GM21528 (cell line): ENCODE data around the gene PRR15L.
"Not testable (repeated sequence)": the region's sequence is repeated elsewhere in the genome, so short reads cannot be mapped to it uniquely, and the experiment has no call there.

Source experiments
- ATAC-seq: cut with Tn5 transposase; IDR thresholded peaks from one replicate; pipeline ENCODE4 v1.9.1; 2021; ENCODE audit warnings: mild to moderate bottlenecking, moderate library complexity; ENCODE audit not compliant: unreplicated experiment, low FRiP score

PRR15L gene

DNA sequence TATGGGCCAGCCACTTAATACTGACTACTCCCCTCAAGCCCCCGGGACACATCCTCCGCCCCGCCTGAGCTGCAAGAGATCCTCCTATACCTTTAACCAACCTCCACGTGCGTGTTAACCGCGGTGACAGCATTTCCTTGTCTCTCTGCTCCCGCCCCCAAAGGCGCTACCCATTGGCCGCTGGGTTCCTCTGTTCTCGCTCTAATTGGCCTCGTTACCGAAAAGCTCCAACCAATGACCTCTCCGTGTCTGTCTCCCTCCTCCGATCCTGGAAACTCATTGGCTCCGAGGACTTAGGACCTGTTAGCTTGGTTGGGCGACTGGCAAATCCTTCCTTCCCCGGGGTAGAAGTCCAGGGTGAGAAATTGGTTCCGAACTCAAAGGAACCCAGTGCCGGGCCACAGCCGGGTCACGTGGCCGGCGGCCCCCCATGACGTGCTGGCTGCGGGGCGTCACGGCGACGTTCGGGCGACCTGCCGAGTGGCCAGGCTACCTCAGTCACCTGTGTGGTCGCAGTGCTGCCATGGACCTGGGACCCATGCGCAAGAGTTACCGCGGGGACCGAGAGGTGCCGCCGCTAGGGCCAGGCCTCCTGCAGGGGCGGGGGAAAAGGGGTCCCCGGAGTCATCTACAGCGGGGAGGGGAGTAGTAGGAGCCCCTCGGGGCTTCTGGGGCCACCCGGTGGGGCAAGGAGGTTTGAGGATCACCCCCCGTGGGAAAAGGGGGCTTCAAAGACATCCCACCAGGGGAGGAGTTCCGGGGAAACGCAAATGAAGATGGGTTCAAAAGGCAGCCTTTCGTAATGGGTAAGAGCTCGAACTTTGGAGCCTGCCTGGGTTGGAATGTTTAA is 16.2 kb downstream of the PRR15L start, which contains the start of gene PNPO:
Gene PNPO (plus strand): TSS at position 326 of the 850 bp plus-strand sequence. CDS start 105 bp downstream, at position 431.
- ATAC-seq = peak; percentile 82

DNA sequence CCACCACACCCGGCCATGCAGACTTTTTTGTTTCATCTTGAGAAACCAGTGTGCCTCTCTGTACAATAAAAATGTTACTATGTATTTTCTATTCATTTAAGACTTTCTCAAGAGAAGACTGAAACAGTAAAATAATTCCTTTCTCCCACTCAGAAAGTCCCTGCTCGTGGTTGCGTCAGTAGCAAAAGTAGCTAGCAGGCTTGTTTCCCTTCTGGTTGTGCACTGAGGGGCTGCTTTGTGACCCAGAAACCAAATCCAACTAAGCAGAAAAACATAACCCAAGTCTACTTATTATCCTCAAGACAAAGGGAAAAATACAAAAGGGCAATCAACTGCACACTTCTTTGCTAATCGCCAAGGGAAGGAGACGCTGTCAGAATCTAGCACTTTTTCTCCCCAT is 19.7 kb downstream of the PRR15L start:
- no peak for ATAC-seq

GRCh38 chr17:47935961-47936360 is 21.7 kb downstream of the PRR15L start:
- ATAC-seq = no peak

- ATAC-seq = not testable (repeated sequence)
Measured at GRCh38 chr17:47935468-47935867, 22.2 kb downstream of the PRR15L start.

- ATAC-seq = no peak
Measured at GRCh38 chr17:47934856-47935255, 22.8 kb downstream of the PRR15L start.

DNA sequence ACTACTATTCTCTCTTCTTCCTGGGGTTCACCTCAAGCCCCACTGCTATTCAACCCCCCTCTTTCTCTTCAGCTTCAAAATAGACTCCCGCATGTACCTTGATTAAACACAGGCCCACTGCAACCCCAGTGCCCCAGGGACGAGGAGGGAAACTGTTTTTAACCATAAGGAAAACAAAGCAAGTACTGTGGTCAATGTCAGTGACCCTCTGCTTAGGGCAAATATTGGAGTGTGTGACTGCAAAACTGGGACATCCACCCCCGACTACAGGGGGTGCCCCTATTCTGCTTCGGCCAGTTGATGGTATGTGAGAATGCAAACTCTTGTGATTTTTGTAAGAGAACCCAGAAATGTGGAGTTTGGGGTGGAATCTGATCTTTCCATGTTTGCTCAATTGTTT is 25.8 kb downstream of the PRR15L start:
- no peak for ATAC-seq

DNA sequence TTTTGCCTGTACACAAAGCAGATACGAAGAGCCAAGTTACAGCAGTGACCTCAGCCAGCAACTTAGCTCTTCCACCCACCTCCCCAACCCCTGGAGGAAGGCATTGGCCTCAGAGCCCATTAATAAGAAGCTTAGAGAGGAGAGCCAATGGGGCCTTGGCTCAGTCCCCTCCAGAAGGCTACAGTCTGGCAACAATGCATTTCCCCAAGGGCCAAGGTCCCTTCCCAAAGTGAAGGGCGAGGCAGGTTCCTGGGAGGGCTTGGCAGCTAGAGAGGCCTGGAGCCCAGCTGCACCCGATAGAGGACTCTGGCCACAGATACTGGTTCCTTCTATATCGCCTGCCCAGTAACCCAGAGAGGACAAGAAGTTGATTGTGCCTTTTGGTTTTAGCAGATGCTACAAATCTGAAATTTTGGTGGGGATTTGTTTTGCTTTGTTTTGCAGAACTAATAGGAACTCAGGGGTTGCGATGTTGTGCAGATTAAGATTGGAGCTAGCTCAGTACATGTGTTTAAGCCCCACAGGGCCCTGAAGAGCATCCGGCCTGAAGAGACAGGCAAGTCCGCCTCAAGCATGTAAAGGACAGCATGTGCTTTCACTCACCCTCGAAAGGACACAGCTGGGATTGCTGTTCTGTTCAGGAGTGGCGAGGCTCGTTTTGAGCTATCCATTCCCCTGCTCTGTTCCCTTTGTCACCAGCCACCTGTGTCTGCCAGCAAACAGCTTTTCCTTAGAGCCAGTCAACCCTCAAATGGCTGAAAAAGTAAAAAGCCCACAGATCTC is 28.3 kb downstream of the PRR15L start:
- ATAC-seq = no peak

GRCh38 chr17:47928415-47928814 is 29.3 kb downstream of the PRR15L start:
- ATAC-seq = no peak

- no peak for ATAC-seq
Measured at GRCh38 chr17:47927821-47928400, 29.8 kb downstream of the PRR15L start.

GRCh38 chr17:47925678-47925988 is 32.0 kb downstream of the PRR15L start:
- ATAC-seq = no peak

DNA sequence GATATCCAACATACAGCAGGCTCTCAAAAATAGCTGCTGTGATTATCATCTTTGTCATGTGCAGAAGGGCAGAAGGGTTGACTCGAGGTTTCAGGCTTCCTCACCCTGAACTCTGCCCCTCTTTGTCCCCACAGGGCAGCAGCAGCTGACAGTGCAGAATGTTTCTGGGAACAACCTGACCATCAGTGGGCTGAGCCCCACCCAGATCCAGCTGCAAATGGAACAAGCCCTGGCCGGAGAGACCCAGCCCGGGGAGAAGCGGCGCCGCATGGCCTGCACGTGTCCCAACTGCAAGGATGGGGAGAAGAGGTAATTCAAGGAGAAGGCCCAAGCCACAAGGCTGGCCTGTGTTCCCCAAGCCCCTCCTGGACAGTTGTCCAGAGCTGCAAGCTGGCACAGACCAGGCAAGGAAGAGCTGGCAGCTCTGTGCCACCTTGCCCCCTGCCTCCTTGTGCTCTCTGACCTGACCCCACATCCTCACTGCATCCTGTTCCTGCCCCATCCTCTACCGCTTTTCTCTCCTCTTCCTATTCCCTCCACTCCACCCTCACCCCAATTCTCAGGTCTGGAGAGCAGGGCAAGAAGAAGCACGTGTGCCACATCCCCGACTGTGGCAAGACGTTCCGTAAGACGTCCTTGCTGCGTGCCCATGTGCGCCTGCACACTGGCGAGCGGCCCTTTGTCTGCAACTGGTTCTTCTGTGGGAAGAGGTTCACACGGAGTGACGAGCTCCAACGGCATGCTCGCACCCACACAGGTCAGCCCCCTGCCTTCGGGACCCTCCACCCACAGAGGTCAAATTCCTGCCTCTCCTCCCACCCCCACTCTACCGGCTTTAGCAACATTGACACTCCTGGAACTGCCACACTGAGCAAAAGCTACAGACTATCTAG is 32.7 kb downstream of the PRR15L start:
- no peak for ATAC-seq

DNA sequence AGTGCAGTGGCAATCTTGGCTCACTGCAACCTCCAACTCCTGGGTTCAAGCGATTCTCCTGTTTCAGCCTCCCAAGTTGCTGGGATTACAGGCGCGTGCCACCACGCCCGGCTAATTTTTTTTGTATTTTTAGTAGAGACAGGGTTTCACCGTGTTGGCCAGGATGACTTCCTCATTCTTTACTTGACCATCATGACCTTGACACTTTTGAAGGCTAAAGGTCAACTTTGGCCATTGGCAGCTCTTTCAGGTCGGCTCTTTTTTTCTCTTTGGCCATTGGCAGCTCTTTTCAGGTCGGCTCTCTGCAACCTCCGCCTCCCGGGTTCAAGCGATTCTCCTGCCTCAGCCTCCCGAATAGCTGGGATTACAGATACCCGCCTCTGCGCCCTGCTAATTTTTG is 37.8 kb downstream of the PRR15L start:
- ATAC-seq = not testable (repeated sequence)

DNA sequence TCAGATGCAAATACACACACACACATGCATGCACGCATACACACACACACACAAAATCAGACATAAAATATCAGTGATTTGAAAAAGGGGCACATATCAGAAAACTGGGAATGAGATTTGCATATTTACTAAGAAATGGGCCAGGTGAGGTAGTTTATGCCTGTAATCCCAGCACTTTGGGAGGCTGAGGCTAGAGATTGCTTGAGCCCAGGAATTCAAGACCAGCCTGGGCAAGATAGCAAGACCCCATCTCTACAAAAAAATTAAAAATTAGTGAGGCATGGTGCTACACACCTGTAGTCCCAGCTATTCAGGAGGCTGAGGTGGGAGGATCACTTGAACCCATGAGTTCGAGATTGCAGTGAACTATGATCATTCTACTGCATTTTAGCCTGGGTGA is 38.7 kb downstream of the PRR15L start:
- no peak for ATAC-seq

- no peak for ATAC-seq
Measured at GRCh38 chr17:47918006-47918405, 39.7 kb downstream of the PRR15L start.

DNA sequence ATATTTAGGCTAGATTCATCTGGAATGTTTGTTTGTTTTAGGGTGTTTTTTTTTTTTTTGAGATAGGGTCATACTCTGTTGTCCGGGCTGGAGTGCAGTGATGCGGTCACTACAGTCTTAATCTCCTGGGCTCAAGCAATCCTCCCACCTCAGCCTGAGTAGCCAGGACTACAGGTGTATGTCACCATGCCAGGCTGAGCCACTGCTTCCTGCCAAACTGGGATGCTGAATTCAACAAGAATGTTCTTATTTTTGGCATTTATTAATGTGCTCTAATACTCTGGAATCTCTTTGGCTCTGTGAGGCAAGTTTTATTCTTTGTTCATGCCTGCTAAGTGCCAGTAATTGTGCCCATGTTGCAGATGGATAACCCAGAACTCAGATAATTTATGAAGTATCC is 40.1 kb downstream of the PRR15L start:
- no peak for ATAC-seq

- no peak for ATAC-seq
Measured at GRCh38 chr17:47916489-47917208, 41.0 kb downstream of the PRR15L start.

DNA sequence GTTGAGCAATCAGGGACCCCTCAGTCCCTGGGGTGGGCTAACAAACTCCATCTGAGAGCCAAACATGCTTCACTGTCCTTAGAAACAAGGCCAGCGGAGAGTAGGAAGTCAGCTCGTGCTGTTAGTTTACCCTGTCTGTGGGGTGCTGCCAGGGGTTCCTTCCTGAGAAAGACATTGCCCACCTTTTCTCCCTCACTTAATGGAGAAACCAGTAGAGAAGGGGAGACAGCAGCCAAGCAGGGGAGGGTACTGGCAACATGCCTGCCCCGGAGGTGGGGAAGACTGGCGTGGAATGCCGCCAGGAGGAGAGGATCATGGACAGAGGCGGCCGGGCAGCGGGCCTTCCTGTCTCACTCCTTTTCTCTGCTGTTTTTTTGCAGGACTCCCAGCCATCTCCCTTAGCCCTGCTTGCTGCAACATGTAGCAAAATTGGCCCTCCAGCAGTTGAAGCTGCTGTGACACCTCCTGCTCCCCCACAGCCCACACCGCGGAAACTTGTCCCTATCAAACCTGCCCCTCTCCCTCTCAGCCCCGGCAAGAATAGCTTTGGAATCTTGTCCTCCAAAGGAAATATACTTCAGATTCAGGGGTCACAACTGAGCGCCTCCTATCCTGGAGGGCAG is 41.8 kb downstream of the PRR15L start:
- ATAC-seq = no peak

GRCh38 chr17:47914306-47914948 is 43.3 kb downstream of the PRR15L start:
- no peak for ATAC-seq

DNA sequence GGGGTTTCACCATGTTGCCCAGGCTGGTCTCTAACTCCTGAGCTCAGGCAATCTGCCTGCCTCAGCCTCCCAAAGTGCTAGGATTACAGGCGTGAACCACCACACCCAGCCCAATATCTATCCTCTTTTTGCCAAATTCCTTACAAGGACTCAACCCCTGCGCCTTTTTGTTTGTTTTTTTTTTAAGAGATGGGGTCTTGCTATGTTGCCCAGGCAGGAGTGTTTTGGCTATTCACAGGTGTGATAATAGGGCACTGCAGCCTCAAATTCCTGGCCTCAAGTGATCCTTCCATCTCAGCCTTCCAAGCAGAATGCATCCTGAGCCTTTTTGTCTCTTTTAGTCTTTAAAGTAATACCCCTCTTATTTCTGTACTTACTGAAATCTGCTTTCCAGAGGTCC is 44.6 kb downstream of the PRR15L start:
- ATAC-seq = no peak
